HL-60 (cell line): ENCODE data around the gene SPTA1.

Experiments used
- CTCF ChIP-seq: IDR thresholded peaks from one replicate; pipeline ENCODE4 v1.5.1; 2011; ENCODE audit warnings: low read length, control low read depth, inconsistent platforms; ENCODE audit not compliant: insufficient read depth
- POLR2AphosphoS5 ChIP-seq: IDR thresholded peaks from 2 replicates; pipeline ENCODE4 v1.6.1; 2012; ENCODE audit warnings: low read depth
- REST ChIP-seq: IDR thresholded peaks from 2 replicates; pipeline ENCODE4 v1.6.1; 2012; ENCODE audit warnings: low read depth; ENCODE audit not compliant: insufficient replicate concordance

GRCh38 chr1:158611916-158612315 lies 74.6 kb downstream of the SPTA1 start:
- TF ChIP-seq CTCF (no peak), REST (no peak), POLR2AphosphoS5 (no peak)
